Renal cortex interstitium (tissue), 11 donors: ENCODE results near the gene PCDHGB2. TPM values are rescaled to one million over a fixed set of nuclear protein-coding genes. Genes with fewer than 3 reads are reported as not detected.
"Not testable (repeated sequence)": the region's sequence is repeated elsewhere in the genome, so short reads cannot be mapped to it uniquely, and the experiment has no call there.

Experiments used
- DNase-seq, 11 donors: peaks; one replicate each; pipeline ENCODE4 v3.0.0-alpha.2; 2013; ENCODE audit warnings: low read depth in 9 of 11, low spot score in 4 of 11; ENCODE audit errors: extremely low read depth in 1 of 11
- polyA plus RNA-seq, 3 donors: library from polyadenylated mRNA; unstranded; fragments of 120-200 nt; gene quantifications; one replicate each; pipeline ENCODE4 v1.2.1, GENCODE V29; 2013; ENCODE audit not compliant: insufficient read length in 3 of 3

PCDHGB2 gene
- polyA plus RNA-seq, 3 donors = 3.5 to 4.3 (median 3.8) TPM

DNA sequence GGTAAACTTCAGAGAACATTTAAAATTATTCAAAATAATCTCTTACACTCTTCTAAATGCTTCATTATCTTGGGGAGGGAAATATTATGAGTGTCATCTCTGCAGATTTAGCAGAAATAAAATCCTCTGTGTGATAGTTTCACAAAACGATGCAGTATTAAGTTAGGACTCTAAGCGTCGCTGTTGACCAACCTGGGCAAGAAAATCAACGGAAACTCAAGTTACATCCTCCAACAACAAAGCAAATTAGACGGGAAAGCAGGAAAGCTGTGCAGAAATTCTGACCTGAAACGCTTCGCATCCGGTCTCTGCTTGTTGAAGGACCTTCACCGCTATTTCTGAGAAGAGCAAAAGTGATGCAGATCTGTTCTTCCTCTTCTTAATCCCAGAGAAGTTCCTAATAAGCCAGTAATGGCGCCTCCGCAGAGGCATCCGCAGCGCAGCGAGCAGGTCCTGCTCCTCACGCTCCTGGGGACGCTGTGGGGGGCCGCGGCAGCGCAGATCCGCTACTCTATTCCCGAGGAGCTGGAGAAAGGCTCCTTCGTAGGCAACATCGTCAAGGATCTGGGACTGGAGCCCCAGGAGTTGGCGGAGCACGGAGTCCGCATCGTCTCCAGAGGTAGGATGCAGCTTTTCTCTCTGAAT lies 14.0 kb downstream of the PCDHGB2 start, which contains the start of gene PCDHGA6:
Gene PCDHGA6, plus strand, starts transcription at position 219 of the 645 bp plus-strand sequence. Its CDS starts 193 bp downstream, at position 412.
- no peak for DNase-seq

DNA sequence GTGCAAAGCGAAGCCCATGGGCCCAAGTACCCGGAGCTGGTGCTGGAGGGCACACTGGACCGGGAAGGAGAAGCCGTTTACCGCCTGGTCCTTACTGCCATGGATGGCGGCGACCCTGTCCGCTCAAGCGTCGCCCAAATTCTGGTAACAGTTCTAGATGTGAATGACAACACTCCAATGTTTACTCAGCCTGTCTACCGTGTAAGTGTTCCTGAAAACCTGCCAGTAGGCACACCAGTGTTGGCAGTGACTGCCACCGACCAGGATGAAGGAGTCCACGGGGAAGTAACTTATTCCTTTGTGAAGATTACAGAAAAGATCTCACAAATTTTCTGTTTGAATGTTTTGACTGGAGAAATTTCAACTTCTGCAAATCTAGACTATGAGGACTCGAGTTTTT lies 14.8 kb downstream of the PCDHGB2 start:
- DNase-seq = no peak

DNA sequence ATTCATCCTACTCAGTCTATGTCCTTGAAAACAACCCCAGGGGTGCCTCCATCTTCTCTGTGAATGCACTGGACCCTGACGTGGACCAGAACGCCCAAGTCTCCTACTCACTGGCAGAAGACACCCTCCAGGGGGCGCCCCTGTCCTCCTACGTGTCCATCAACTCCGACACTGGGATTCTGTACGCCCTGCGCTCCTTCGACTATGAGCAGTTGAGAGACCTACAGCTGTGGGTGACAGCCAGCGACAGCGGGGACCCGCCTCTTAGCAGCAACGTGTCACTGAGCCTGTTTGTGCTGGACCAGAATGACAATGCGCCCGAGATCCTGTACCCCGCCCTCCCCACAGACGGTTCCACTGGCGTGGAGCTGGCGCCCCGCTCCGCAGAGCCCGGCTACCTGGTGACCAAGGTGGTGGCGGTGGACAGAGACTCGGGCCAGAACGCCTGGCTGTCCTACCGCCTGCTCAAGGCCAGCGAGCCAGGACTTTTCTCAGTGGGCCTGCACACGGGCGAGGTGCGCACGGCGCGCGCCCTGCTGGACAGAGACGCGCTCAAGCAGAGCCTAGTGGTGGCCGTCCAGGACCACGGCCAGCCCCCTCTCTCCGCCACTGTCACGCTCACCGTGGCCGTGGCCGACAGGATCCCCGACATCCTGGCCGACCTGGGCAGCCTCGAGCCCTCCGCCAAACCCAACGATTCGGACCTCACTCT lies 15.8 kb downstream of the PCDHGB2 start:
- not testable (repeated sequence) for DNase-seq

DNA sequence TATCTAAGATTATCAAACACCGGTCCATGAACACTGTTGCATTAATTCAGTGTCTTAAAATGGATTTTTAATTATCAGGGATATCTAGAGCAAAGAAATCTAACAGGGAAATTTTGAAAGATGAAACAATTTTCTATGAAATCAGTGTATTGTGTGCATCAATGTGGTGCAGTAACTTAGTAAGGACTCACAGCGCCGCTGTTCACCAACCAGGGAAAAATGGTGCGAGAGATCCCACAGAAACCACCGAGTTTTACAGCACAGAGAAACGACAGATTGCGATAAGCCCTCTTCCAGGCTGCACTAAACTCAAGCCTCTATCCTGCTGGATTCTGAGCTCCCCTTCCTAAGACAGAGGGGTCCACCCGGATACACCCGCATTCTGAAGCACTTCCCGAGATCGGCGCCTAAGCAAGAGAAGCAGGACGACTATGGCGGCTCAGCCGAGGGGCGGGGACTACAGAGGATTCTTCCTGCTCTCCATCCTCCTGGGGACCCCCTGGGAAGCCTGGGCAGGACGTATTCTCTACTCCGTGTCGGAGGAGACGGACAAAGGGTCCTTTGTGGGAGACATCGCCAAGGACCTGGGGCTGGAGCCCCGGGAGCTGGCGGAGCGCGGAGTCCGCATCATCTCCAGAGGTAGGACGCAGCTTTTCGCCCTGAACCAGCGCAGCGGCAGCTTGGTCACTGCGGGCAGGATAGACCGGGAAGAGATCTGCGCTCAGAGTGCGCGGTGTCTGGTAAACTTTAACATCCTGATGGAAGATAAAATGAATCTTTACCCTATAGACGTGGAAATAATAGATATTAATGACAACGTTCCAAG lies 22.9 kb downstream of the PCDHGB2 start, which contains the start of gene PCDHGA7:
Gene PCDHGA7, plus strand, starts transcription at position 274 of the 826 bp plus-strand sequence. Its CDS starts 158 bp downstream, at position 432.
- no peak for DNase-seq

DNA sequence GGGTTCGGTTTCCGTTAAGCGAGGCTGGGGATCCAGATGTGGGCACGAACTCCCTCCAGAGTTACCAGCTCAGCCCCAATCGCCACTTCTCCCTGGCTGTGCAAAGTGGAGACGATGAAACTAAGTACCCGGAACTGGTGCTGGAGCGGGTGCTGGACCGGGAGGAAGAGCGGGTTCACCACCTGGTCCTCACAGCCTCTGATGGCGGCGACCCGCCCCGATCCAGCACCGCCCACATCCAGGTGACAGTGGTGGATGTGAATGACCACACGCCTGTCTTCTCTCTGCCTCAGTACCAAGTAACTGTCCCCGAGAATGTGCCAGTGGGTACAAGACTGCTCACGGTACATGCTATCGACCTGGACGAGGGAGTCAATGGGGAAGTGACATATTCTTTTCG lies 23.6 kb downstream of the PCDHGB2 start:
- DNase-seq = no peak

DNA sequence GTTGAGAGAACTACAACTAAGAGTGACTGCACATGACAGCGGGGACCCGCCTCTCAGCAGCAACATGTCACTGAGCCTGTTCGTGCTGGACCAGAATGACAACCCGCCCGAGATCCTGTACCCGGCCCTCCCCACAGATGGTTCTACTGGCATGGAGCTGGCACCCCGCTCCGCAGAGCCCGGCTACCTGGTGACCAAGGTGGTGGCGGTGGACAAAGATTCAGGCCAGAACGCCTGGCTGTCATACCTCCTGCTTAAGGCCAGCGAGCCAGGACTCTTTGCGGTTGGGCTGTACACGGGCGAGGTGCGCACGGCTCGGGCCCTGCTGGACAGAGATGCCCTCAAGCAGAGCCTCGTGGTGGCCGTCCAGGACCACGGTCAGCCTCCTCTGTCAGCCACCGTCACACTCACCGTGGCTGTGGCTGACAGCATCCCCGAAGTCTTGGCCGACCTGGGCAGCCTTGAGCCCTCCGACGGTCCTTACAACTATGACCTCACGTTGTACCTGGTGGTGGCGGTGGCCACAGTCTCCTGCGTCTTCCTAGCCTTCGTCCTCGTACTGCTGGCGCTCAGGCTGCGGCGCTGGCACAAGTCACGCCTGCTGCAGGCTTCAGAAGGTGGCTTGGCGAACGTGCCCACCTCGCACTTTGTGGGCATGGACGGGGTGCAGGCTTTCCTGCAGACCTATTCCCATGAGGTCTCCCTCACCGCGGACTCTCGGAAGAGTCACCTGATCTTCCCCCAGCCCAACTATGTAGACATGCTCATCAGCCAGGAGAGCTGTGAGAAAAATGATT lies 24.9 kb downstream of the PCDHGB2 start:
- DNase-seq = no peak

DNA sequence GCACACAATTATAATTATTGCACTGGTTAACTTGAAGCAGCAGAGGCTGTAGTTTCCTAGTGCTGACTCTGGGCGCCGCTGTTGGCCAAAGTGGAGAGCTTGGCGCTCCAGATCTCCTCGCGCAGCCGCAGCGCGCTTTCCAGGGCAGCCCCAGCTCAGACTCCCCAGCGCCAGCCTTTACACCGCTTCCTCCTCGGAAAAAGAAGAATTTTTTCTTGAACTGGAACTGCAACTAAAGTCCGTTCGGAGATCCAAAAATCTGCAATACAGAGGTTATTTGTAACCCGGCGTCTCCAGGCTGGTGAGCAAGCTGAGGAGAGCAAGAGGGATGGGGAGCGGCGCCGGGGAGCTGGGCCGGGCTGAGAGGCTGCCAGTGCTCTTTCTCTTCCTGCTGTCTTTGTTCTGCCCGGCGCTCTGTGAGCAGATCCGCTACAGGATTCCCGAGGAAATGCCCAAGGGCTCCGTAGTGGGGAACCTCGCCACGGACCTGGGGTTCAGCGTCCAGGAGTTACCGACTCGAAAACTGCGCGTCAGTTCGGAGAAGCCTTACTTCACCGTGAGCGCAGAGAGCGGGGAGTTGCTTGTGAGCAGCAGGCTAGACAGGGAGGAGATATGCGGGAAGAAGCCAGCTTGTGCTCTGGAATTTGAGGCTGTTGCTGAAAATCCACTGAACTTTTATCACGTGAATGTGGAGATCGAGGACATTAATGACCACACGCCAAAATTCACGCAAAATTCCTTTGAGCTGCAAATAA lies 27.9 kb downstream of the PCDHGB2 start, which contains the start of gene PCDHGB4:
Gene PCDHGB4, plus strand, starts transcription at position 142 of the 755 bp plus-strand sequence. Its CDS starts 187 bp downstream, at position 329.
- not testable (repeated sequence) for DNase-seq

DNA sequence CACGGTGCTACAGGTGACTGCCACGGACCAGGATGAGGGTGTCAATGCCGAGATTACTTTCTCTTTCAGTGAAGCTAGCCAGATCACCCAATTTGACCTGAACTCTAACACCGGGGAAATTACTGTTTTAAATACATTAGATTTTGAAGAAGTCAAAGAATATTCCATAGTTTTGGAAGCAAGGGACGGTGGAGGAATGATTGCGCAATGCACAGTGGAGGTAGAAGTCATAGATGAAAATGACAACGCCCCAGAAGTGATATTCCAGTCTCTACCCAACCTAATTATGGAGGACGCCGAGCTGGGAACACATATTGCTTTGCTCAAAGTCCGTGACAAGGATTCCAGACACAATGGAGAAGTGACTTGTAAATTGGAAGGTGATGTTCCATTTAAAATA lies 28.9 kb downstream of the PCDHGB2 start:
- DNase-seq = no peak

DNA sequence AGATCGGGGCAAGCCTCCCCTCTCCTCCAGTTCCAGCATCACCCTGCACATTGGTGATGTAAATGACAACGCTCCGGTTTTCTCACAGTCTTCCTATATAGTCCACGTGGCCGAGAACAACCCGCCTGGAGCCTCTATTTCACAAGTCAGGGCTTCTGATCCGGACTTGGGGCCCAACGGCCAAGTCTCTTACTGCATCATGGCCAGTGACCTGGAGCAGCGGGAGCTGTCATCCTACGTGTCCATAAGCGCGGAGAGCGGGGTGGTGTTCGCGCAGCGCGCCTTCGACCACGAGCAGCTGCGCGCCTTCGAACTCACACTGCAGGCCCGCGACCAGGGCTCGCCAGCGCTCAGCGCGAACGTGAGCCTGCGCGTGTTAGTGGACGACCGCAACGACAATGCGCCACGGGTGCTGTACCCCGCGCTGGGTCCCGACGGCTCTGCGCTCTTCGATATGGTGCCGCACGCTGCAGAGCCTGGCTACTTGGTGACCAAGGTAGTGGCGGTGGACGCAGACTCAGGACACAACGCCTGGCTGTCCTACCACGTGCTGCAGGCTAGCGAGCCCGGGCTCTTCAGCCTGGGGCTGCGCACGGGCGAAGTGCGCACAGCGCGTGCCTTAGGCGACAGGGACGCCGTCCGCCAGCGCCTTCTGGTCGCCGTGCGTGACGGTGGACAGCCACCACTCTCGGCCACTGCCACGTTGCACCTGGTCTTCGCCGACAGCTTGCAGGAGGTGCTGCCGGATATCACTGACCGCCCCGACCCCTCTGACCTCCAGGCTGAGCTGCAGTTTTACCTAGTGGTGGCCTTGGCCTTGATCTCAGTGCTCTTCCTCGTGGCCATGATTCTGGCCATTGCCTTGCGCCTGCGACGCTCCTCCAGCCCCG lies 29.6 kb downstream of the PCDHGB2 start:
- DNase-seq = no peak

DNA sequence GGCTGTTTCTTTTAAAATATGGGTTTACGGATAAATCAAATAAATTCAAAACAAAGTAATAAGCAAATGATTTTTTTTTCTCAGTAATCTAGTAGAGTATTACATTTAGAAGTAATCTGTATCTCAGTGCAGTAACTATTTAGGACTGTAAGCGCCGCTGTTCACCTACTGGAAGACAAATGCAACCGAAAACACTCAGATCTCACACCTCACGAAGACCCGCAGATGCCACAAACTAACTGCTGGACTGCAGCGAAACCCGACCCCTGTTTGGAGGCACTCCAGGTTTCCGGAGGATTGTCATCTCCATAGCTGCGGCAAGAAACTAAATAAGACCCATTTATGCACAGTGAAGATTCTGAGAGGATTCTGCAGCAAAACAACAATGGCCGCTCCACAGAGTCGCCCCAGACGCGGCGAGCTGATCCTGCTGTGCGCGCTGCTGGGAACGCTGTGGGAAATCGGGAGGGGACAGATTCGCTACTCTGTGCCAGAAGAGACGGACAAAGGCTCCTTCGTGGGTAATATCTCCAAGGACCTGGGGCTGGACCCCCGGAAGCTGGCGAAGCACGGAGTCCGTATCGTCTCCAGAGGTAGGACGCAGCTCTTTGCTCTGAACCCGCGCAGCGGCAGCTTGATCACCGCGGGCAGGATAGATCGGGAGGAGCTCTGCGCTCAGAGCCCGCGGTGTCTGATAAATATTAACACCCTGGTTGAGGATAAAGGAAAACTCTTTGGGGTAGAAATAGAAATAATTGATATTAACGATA lies 32.8 kb downstream of the PCDHGB2 start, which contains the start of gene PCDHGA8:
Gene PCDHGA8, plus strand, starts transcription at position 205 of the 770 bp plus-strand sequence. Its CDS starts 181 bp downstream, at position 386.
- no peak for DNase-seq

DNA sequence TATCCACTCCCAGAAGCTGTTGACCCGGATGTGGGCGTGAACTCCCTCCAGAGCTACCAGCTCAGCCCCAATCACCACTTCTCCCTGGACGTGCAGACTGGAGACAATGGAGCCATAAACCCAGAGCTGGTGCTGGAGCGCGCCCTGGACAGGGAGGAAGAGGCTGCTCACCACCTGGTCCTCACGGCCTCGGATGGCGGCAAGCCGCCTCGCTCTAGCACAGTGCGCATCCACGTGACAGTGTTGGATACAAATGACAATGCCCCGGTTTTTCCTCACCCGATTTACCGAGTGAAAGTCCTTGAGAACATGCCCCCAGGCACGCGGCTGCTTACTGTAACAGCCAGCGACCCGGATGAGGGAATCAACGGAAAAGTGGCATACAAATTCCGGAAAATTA lies 33.5 kb downstream of the PCDHGB2 start:
- DNase-seq = no peak

DNA sequence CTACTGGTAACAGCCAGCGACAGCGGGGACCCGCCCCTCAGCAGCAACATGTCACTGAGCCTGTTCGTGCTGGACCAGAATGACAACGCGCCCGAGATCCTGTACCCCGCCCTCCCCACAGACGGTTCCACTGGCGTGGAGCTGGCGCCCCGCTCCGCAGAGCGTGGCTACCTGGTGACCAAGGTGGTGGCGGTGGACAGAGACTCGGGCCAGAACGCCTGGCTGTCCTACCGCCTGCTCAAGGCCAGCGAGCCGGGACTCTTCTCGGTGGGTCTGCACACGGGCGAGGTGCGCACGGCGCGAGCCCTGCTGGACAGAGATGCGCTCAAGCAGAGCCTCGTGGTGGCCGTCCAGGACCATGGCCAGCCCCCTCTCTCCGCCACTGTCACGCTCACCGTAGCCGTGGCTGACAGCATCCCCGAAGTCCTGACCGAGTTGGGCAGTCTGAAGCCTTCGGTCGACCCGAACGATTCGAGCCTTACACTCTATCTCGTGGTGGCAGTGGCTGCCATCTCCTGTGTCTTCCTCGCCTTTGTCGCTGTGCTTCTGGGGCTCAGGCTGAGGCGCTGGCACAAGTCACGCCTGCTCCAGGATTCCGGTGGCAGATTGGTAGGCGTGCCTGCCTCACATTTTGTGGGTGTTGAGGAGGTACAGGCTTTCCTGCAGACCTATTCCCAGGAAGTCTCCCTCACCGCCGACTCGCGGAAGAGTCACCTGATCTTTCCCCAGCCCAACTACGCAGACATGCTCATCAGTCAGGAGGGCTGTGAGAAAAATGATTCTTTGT lies 34.8 kb downstream of the PCDHGB2 start:
- DNase-seq = not testable (repeated sequence)

DNA sequence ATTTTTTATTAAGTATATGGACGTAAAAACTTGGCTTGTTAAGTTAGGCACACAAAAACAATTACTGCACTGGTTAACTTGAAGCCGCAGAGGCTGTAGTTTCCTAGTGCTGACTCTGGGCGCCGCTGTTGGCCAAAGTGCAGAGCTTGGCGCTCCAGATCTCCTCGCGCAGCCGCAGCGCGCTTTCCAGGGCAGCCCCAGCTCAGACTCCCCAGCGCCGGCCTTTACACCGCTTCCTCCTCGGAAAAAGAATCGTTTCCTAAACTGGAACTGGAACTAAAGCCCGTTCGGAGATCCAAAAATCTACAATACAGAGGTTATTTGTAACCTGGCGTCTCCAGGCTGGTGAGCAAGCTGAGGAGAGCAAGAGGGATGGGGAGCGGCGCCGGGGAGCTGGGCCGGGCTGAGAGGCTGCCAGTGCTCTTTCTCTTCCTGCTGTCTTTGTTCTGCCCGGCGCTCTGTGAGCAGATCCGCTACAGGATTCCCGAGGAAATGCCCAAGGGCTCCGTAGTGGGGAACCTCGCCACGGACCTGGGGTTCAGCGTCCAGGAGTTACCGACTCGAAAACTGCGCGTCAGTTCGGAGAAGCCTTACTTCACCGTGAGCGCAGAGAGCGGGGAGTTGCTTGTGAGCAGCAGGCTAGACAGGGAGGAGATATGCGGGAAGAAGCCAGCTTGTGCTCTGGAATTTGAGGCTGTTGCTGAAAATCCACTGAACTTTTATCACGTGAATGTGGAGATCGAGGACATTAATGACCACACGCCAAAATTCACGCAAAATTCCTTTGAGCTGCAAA lies 38.2 kb downstream of the PCDHGB2 start, which contains the start of gene PCDHGB5:
Gene PCDHGB5, plus strand, starts transcription at position 192 of the 796 bp plus-strand sequence. Its CDS starts 181 bp downstream, at position 373.
- not testable (repeated sequence) for DNase-seq

DNA sequence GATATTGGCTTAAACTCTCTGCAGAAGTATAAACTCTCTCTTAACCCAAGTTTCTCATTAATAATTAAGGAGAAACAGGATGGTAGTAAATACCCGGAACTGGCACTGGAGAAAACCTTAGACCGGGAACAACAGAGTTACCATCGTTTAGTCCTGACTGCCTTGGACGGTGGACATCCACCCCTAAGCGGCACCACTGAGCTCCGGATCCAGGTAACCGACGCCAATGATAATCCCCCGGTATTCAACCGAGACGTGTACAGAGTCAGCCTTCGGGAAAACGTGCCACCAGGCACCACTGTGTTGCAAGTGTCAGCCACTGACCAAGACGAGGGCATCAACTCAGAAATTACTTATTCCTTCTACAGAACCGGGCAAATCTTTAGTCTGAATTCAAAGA lies 38.8 kb downstream of the PCDHGB2 start:
- DNase-seq = no peak
